ENCODE data around the gene WAS. TPM values are rescaled to one million over a fixed set of nuclear protein-coding genes. Genes with fewer than 3 reads are reported as not detected.
A peak's percentile ranks its signal among the peaks of the same experiment; 100 is the strongest.
"Not testable (repeated sequence)": the region's sequence is repeated elsewhere in the genome, so short reads cannot be mapped to it uniquely, and the experiment has no call there.

Gene WAS
- total RNA-seq, 2 experiments from 2014 or later, result 165 to 177 TPM

DNA sequence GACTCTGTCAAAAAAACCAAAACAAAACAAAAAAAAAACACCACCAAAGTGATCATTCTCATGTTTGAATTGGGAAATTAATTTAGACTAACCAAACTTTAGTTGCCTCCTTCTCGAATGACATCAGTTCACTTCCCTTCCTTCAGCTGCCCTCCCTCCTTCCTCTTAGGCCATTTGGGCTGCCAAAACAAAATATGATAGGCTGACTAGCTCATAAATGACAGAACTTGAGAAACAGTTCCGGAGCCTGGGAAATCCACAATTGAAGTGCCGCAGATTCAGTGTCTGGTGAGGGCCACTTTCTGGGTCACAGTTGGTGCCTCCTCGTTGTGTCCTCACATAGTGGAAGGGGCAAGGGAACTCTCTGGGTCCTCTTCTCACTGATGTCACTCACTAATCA, 16.1 kb upstream of the WAS start:
- H3K27ac Mint-ChIP-seq, result no peak overlapping the region
- no peaks in the 10 kb centered on the region for H3K4me1 Mint-ChIP-seq
- H3K27me3 Mint-ChIP-seq, result no peaks in the 10 kb centered on the region
- ChIA-PET POLR2A (no interaction called here), CTCF (interaction anchor here (0.6 kb wide), 2 partner anchors 166 to 523 kb away, joined by 3 read pairs; no protein-coding TSS in a partner anchor)
- no peak overlapping the region for H3K4me3 Mint-ChIP-seq
- H3K36me3 Mint-ChIP-seq (ENCODE audit: low read depth), result no peaks in the 10 kb centered on the region
- H3K9me3 Mint-ChIP-seq, result no peaks in the 10 kb centered on the region
- no peak for DNase-seq

GRCh38 chrX:48668187-48668586, 15.4 kb upstream of the WAS start:
- H3K4me3 Mint-ChIP-seq; H3K4me1 Mint-ChIP-seq; POLR2A ChIA-PET; H3K27ac Mint-ChIP-seq; DNase-seq; H3K9me3 Mint-ChIP-seq; CTCF ChIA-PET; H3K36me3 Mint-ChIP-seq (ENCODE audit: low read depth); H3K27me3 Mint-ChIP-seq: not testable (repeated sequence)

GRCh38 chrX:48676106-48676892, 7.3 kb upstream of the WAS start:
- Mint-ChIP-seq H3K36me3 (ENCODE audit: low read depth) (no peaks in the 10 kb centered on the region), H3K27ac (peak overlapping the region; percentile 93), H3K27me3 (no peaks in the 10 kb centered on the region), H3K9me3 (no peaks in the 10 kb centered on the region), H3K4me1 (peaks cover 28% of the 10 kb centered on the region), H3K4me3 (peak overlapping the region; percentile 90)
- peak; percentile 88 for DNase-seq
- CTCF ChIA-PET, result no interaction called here
- POLR2A ChIA-PET, result no interaction called here

GRCh38 chrX:48676893-48677270, 6.7 kb upstream of the WAS start:
- no peaks in the 10 kb centered on the region for H3K9me3 Mint-ChIP-seq
- peak overlapping the region; percentile 93 for H3K27ac Mint-ChIP-seq
- H3K27me3 Mint-ChIP-seq, result no peaks in the 10 kb centered on the region
- POLR2A ChIA-PET, result no interaction called here
- DNase-seq, result peak; percentile 31
- CTCF ChIA-PET, result no interaction called here
- H3K4me1 Mint-ChIP-seq, result peaks cover 28% of the 10 kb centered on the region
- peak overlapping the region; percentile 90 for H3K4me3 Mint-ChIP-seq
- H3K36me3 Mint-ChIP-seq (ENCODE audit: low read depth), result no peaks in the 10 kb centered on the region

DNA sequence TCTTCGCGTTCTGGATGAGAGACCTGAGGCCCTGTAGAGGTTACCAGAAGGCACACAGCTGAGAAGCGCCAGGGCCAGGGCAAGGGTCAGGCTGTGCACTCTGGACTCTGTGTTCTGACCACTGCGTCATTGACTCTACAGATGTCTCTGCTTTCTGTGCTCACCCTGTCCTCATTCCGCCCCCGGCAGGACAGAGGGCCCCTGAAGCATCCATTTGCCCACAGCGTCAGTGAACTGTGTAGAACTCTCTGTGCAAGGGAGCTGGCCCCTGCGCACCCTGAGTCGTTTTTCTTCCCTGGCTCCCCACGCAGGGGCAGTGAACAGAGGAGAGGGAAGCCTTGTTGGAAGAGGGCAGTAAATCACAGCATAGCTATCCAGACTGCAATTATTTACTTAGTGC, 6.1 kb upstream of the WAS start:
- ChIA-PET CTCF (no interaction called here), POLR2A (no interaction called here)
- Mint-ChIP-seq H3K9me3 (no peaks in the 10 kb centered on the region), H3K27ac (peak overlapping the region; percentile 93), H3K36me3 (ENCODE audit: low read depth) (no peaks in the 10 kb centered on the region), H3K4me1 (peaks cover 32% of the 10 kb centered on the region), H3K4me3 (peak overlapping the region; percentile 90), H3K27me3 (no peaks in the 10 kb centered on the region)
- no peak for DNase-seq

DNA sequence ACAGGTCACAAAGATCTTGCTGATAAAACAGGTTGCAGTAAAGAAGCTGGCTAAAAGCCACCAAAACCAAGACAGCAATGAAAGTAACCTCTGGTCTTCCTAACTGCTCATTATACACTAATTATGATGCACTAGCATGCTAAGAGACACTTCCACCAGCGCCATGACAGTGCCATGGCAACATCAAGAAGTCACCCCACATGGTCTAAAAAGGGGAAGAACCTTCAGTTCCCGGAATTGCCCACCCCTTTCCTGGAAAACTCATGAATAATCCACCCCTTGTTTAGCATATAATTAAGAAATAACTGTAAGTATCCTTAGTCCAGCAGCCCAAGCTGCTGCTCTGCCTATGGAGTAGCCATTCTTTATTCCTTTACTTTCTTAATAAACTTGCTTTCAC, 3.1 kb upstream of the WAS start:
- POLR2A ChIA-PET, H3K27me3 Mint-ChIP-seq, CTCF ChIA-PET, H3K9me3 Mint-ChIP-seq, H3K4me3 Mint-ChIP-seq: not testable (repeated sequence)
- Mint-ChIP-seq H3K4me1 (peaks cover 53% of the 10 kb centered on the region), H3K36me3 (ENCODE audit: low read depth) (peaks cover 18% of the 10 kb centered on the region), H3K27ac (peak overlapping the region; percentile 55)
- peak; percentile 36 for DNase-seq

GRCh38 chrX:48680925-48681324, 2.7 kb upstream of the WAS start:
- H3K4me3 Mint-ChIP-seq, POLR2A ChIA-PET: not testable (repeated sequence)

DNA sequence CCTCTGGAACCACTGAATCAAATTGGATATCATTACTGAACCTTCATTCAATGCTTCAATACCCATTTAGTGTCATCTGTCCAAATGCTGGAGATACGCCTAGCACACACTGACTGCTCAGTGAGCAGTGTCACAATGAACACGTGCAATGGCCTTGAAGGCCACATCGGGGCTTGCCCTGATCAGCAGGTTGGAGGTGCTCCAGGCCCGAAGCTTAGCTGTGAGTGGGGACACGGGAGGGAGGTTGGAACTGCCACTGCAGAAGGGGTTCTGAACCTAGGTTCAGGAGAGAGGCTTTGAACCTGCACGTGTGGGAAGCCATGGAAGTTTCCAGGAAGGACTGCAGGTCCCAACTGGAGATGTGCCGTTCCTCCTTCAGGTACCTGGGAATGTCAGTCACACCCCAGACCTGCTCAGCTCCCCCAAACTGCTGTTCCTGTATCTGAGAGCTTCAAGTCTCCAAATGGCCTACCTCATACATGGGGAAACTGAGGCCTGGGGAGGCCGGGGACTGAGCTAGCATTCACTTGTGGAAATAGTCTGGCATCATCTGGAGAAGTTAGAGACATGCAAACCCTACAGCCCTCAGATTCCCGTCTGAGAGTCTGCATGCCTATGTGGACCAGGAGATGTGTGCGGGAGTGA, 1.9 kb upstream of the WAS start:
- Mint-ChIP-seq H3K27me3 (no peaks in the 10 kb centered on the region), H3K4me1 (peaks cover 64% of the 10 kb centered on the region), H3K9me3 (no peaks in the 10 kb centered on the region), H3K36me3 (ENCODE audit: low read depth) (peaks cover 30% of the 10 kb centered on the region), H3K27ac (peak overlapping the region; percentile 75), H3K4me3 (no peak overlapping the region)
- CTCF ChIA-PET, result no interaction called here
- POLR2A ChIA-PET, result no interaction called here
- no peak for DNase-seq

More at GRCh38 chrX:48680925-48681324, 2.7 kb upstream of the WAS start:
- DNase-seq, H3K27me3 Mint-ChIP-seq, CTCF ChIA-PET, H3K9me3 Mint-ChIP-seq: not testable (repeated sequence)
- Mint-ChIP-seq H3K4me1 (peaks cover 56% of the 10 kb centered on the region), H3K36me3 (ENCODE audit: low read depth) (peaks cover 23% of the 10 kb centered on the region), H3K27ac (peak overlapping the region; percentile 55)

GRCh38 chrX:48682795-48683194, 804 bp upstream of the WAS start:
- CTCF ChIA-PET, result interaction anchor here (0.7 to 1.2 kb wide), 3 partner anchors 10 to 255 kb away, joined by 3 to 4 read pairs (median 4); no protein-coding TSS in a partner anchor
- H3K27me3 Mint-ChIP-seq, H3K9me3 Mint-ChIP-seq, H3K4me3 Mint-ChIP-seq, DNase-seq, POLR2A ChIA-PET: not testable (repeated sequence)
- Mint-ChIP-seq H3K27ac (peak overlapping the region; percentile 94), H3K36me3 (ENCODE audit: low read depth) (peaks cover 42% of the 10 kb centered on the region), H3K4me1 (peaks cover 67% of the 10 kb centered on the region)

GRCh38 chrX:48684134-48684533, 535 bp downstream of the WAS start:
- no peak for DNase-seq
- POLR2A ChIA-PET, result interaction anchor here (0.5 kb wide), 2 partner anchors 176 to 1936 kb away, joined by 3 read pairs; no protein-coding TSS in a partner anchor
- Mint-ChIP-seq H3K36me3 (ENCODE audit: low read depth) (peaks cover 46% of the 10 kb centered on the region), H3K9me3 (no peaks in the 10 kb centered on the region), H3K4me1 (peaks cover 59% of the 10 kb centered on the region), H3K27ac (peak overlapping the region; percentile 94), H3K27me3 (no peaks in the 10 kb centered on the region), H3K4me3 (peak overlapping the region; percentile 95)
- CTCF ChIA-PET, result interaction anchor here (1.2 kb wide), 1 partner anchor 11 kb away, joined by 4 read pairs; no protein-coding TSS in a partner anchor

DNA sequence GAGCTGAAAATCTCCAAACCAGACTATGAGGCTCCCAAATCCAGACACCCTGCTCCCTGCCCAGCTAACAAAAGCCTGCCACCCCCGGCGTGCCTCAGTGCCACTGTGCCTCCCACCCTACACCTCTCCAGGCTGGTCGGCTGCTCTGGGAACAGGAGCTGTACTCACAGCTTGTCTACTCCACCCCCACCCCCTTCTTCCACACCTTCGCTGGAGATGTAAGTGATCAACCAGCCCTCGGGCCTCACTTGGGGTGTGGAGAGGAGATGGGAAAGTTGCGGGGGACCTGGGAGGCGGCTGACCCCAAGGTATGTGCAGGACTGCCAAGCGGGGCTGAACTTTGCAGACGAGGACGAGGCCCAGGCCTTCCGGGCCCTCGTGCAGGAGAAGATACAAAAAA, 1.8 kb downstream of the WAS start:
- ChIA-PET POLR2A (no interaction called here), CTCF (interaction anchor here (0.5 kb wide), 1 partner anchor 124 kb away, joined by 4 read pairs; no protein-coding TSS in a partner anchor)
- Mint-ChIP-seq H3K27ac (peak overlapping the region; percentile 94), H3K36me3 (ENCODE audit: low read depth) (peaks cover 50% of the 10 kb centered on the region), H3K9me3 (no peaks in the 10 kb centered on the region), H3K4me3 (peak overlapping the region; percentile 95), H3K27me3 (no peaks in the 10 kb centered on the region), H3K4me1 (peaks cover 53% of the 10 kb centered on the region)
- DNase-seq, result no peak

DNA sequence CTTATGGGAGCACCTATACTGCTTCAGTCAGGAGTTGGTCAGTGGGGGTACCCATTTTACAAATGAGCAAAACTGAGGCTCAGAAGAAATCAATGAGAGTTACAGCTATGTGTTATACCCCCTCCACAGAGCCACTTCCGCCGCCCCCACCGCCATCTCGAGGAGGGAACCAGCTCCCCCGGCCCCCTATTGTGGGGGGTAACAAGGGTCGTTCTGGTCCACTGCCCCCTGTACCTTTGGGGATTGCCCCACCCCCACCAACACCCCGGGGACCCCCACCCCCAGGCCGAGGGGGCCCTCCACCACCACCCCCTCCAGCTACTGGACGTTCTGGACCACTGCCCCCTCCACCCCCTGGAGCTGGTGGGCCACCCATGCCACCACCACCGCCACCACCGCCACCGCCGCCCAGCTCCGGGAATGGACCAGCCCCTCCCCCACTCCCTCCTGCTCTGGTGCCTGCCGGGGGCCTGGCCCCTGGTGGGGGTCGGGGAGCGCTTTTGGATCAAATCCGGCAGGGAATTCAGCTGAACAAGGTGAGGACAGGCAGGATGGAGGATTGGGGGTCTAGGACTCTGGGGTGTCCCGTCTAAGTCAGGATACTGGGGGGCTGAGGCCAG, 5.0 kb downstream of the WAS start:
- Mint-ChIP-seq H3K4me3 (no peak overlapping the region), H3K27me3 (no peaks in the 10 kb centered on the region), H3K27ac (no peak overlapping the region), H3K9me3 (no peaks in the 10 kb centered on the region), H3K36me3 (ENCODE audit: low read depth) (peaks cover 59% of the 10 kb centered on the region), H3K4me1 (peaks cover 34% of the 10 kb centered on the region)
- CTCF ChIA-PET, result interaction anchor here (0.5 to 0.6 kb wide), 2 partner anchors 173 to 198 kb away, joined by 3 to 4 read pairs; no protein-coding TSS in a partner anchor
- POLR2A ChIA-PET, result no interaction called here
- DNase-seq, result no peak

- no peak for DNase-seq
- ChIA-PET POLR2A (no interaction called here), CTCF (no interaction called here)
- Mint-ChIP-seq H3K9me3 (no peaks in the 10 kb centered on the region), H3K36me3 (ENCODE audit: low read depth) (peaks cover 52% of the 10 kb centered on the region), H3K27ac (no peak overlapping the region), H3K27me3 (no peaks in the 10 kb centered on the region), H3K4me3 (no peak overlapping the region), H3K4me1 (peaks cover 33% of the 10 kb centered on the region)
Observed at GRCh38 chrX:48689208-48689920, 5.8 kb downstream of the WAS start.
